HUES6 (cell line): ENCODE results near the gene POLR3H.

Source experiments
- H3K27ac ChIP-seq: 2 replicates; pipeline ENCODE4 v1.7.0; 2013; ENCODE audit warnings: low read depth, mild to moderate bottlenecking, low read length, inconsistent platforms
- H3K27me3 ChIP-seq: 2 replicates; pipeline ENCODE4 v1.6.1; 2013; ENCODE audit warnings: low read length; ENCODE audit not compliant: control insufficient read depth, insufficient read depth
- H3K36me3 ChIP-seq: 2 replicates; pipeline ENCODE4 v1.6.1; 2013; ENCODE audit warnings: low read length; ENCODE audit not compliant: control insufficient read depth, insufficient read depth
- H3K4me1 ChIP-seq: 2 replicates; pipeline ENCODE4 v1.6.1; 2013; ENCODE audit warnings: low read length; ENCODE audit not compliant: control insufficient read depth, insufficient read depth
- H3K4me3 ChIP-seq: 2 replicates; pipeline ENCODE4 v1.5.1; 2013; ENCODE audit warnings: low read depth, low read length
- H3K9ac ChIP-seq: one replicate; pipeline ENCODE4 v1.6.1; 2013; ENCODE audit warnings: mild to moderate bottlenecking, low read length
- H3K9me3 ChIP-seq: 2 replicates; pipeline ENCODE4 v1.6.1; 2013; ENCODE audit warnings: low read depth, low read length; ENCODE audit not compliant: control insufficient read depth, insufficient read depth

The POLR3H gene

DNA sequence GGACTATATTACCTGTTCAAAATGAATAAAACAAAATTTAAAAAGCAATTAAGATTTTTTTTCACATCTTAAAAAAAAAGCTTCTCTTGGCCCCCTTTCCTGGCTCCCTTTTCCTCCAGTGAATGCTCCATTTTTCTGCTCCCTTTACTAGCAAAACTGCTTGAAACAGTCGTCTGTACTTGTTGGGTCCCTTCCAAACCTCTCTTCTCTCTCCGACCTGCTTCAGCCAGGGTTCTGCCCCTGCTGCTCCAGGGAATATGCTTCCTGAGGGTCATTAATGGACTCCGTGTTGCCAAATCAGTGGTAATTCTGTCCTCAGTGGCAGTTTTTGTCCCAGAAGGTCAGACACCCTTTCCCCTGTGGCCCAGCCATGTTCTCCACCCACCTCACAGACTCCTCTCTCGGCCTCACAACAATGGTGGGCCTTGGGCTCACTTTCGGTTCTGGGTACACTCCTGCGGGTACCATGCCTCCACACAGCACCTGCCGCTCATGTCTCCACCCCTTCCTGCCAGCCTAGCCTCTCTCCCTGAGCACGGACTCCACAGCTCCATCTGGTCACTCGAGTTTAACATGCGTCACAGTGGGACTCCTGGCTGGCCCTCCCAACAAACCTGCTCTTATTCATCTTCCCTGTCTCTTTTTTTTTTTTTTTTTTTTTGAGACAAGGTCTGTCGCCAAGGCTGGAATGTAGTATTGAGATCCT, 7.8 kb upstream of the POLR3H start:
- Histone ChIP-seq H3K36me3 (no peaks in the 10 kb centered on the region), H3K9ac (no peak overlapping the region), H3K27ac (no peak overlapping the region), H3K4me3 (no peak overlapping the region), H3K27me3 (no peaks in the 10 kb centered on the region), H3K4me1 (peaks cover 2% of the 10 kb centered on the region; the same call in 1 of the 2 replicates), H3K9me3 (no peaks in the 10 kb centered on the region)

DNA sequence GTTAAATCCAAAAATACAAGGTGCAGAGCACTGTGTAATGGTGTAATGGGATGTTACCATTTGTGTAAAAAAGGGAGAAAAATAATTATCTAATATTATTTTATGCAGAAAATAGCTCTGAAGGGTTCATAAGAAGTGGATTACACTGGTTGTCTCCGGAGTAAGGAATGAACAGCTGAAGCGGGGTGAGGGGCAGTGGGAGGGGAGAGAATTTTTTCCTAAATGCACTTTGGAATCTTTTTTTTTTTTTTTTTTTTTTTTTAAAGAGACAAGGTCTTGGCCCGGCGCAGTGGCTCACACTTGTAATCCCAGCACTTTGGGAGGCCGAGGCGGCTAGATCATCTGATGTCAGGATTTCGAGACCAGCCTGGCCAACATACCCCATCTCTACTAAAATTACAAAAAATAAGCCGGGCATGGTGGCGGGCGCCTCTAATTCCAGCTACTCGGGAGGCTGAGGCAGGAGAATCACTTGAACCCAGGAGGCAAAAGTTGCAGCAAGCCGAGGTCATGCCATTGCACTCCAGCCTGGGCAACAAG, 6.8 kb upstream of the POLR3H start:
- no peaks in the 10 kb centered on the region for H3K36me3 ChIP-seq
- no peak overlapping the region for H3K4me3 ChIP-seq
- H3K9ac ChIP-seq, result no peak overlapping the region
- no peak overlapping the region for H3K27ac ChIP-seq
- no peaks in the 10 kb centered on the region for H3K9me3 ChIP-seq
- no peaks in the 10 kb centered on the region for H3K27me3 ChIP-seq
- H3K4me1 ChIP-seq, result no peaks in the 10 kb centered on the region

DNA sequence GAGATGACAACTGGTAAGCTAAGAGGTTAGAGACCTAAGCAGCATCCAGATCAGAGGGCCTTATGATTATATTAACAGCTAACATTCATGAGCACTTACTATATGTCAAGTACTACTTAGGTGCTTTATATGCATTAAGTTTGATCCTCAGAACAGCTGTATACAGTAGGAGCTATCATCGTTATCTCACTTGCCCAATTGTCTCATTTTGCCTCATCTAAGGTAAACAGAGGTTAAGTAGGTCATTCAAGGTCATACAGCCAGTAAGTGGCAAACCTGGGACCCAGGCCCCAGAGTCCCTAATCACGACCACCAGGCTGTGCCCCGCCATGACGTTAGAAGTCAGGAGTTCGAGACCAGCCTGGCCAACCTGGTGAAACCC, 4.6 kb upstream of the POLR3H start:
- peaks cover 8% of the 10 kb centered on the region for H3K4me1 ChIP-seq
- no peaks in the 10 kb centered on the region for H3K27me3 ChIP-seq
- no peaks in the 10 kb centered on the region for H3K9me3 ChIP-seq
- no peaks in the 10 kb centered on the region for H3K36me3 ChIP-seq
- no peak overlapping the region for H3K9ac ChIP-seq
- H3K4me3 ChIP-seq, result no peak overlapping the region
- H3K27ac ChIP-seq, result no peak overlapping the region

DNA sequence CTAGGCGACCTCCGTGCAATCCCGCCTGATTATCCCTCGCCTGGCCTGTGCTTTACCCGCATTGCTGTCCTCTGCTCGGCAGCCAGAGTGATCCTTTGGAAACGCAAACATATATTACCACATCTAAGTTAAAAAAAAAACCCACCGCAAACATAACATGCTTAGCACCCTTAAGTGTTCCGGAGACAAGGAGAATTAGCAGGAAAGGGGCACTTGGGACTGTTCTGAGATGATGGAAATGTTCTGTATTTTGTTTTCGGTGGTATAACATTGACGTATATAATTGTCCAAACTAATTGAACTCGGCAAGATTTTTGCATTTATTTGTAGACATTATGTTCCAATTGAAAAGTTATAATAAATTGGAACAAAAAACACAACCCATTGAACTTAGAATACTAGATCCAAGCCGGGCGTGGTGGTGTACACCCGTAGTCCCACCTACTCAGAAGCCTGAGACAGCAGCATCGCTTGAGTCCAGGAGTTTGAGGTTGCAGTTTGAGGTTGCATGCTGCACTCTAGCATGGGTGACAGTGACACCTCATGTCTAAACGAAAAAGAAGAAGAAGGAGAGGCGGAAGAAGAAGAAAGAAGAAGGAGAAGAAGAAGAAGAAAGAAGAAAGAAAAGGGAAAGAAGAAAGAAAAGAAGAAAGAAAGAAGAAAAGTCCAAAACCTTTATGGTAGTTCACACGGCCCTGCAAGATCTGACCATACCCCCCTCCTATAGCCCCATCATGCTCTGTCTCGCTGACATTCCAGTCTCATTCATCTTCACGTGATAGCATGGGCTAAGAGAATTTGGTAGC, 604 bp upstream of the POLR3H start:
- no peaks in the 10 kb centered on the region for H3K9me3 ChIP-seq
- H3K4me1 ChIP-seq, result peaks cover 8% of the 10 kb centered on the region
- no peak overlapping the region for H3K9ac ChIP-seq
- peaks cover 9% of the 10 kb centered on the region for H3K36me3 ChIP-seq
- H3K4me3 ChIP-seq, result peak overlapping the region; percentile 90
- no peaks in the 10 kb centered on the region for H3K27me3 ChIP-seq
- H3K27ac ChIP-seq, result no peak overlapping the region

DNA sequence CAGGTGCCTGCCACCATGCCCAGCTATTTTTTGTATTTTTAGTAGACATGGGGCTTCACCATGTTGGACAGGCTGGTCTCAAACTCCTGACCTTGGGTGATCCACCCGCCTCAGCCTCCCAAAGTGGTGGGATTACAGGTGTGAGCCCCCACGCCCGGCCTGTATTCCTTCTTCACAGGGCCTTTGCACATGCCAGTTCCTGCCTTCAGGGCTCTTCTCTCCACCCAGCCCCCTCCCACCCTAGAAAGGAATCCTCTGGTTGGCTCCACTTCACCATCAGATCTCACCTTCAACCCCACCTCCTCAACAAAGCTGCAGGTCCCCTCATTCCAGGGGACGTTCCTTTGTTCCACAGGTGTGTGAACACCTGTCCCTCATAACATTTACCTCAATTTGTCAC, 2.0 kb downstream of the POLR3H start:
- Histone ChIP-seq H3K4me1 (peaks cover 8% of the 10 kb centered on the region), H3K4me3 (no peak overlapping the region), H3K36me3 (peaks cover 24% of the 10 kb centered on the region), H3K27me3 (no peaks in the 10 kb centered on the region), H3K9ac (no peak overlapping the region), H3K27ac (no peak overlapping the region), H3K9me3 (no peaks in the 10 kb centered on the region)

DNA sequence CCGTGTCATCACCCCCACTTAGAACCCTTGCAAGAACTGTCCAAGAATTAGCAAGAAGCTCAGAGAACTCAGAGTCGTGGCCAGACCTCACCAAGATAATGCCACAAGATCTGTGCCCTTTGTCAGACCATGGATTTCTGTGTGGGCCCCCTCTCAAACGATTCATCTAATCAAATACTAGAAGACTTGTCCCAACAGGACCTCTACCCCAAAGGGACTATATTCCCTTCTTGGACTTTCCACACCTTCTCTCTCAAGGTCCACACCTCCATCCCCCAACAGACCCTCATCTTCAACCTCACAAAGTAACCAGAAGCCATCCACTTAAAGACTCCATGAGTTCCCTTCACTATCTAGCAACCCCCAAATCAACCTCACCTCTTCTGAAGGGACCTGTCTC, 2.8 kb downstream of the POLR3H start:
- Histone ChIP-seq H3K36me3 (peaks cover 28% of the 10 kb centered on the region), H3K4me3 (no peak overlapping the region), H3K9ac (no peak overlapping the region)

DNA sequence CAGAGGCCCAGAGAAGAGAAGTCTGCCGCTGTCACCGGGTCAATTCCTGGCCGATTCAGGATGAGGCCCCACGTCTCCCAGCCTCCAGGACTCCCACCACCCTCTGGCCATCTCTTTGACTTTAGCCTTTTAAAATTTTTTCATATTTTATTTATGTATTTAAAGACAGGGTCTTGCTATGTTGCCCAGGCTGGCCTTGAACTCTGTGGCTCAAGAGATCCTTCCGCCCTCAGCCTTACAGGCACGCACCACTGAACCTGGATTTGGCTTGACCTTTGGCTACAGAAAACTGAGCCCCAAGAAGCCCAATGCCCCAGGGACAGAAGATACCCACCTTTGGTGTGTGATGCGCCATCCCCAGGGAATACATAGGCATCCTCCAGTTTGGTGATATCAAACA, 3.9 kb downstream of the POLR3H start:
- H3K36me3 ChIP-seq, result peaks cover 28% of the 10 kb centered on the region
- H3K9ac ChIP-seq, result no peak overlapping the region
- no peak overlapping the region for H3K27ac ChIP-seq
- no peaks in the 10 kb centered on the region for H3K27me3 ChIP-seq
- no peaks in the 10 kb centered on the region for H3K9me3 ChIP-seq
- peaks cover 12% of the 10 kb centered on the region for H3K4me1 ChIP-seq
- no peak overlapping the region for H3K4me3 ChIP-seq

More for the DNA sequence above, 2.8 kb downstream of the POLR3H start:
- H3K27me3 ChIP-seq, result no peaks in the 10 kb centered on the region
- peaks cover 12% of the 10 kb centered on the region for H3K4me1 ChIP-seq
- no peak overlapping the region for H3K27ac ChIP-seq
- H3K9me3 ChIP-seq, result no peaks in the 10 kb centered on the region

DNA sequence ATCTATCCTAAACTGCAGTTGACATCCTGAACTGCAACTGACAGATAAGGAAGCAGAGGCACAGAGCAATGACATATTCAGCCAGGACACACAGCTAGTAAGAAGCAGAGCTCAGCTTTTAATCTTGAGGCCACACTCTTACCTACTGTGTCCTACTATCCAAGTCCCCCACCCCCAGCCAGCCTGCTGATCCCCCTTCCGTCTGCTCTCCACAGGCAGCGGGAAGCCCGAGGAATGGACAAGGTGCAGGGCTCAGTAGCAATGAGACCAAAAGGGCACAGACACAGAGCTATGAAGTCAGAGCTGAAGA, 4.3 kb downstream of the POLR3H start:
- H3K27me3 ChIP-seq, result no peaks in the 10 kb centered on the region
- H3K4me3 ChIP-seq, result no peak overlapping the region
- peaks cover 8% of the 10 kb centered on the region for H3K4me1 ChIP-seq
- H3K27ac ChIP-seq, result no peak overlapping the region
- peaks cover 29% of the 10 kb centered on the region for H3K36me3 ChIP-seq
- H3K9me3 ChIP-seq, result no peaks in the 10 kb centered on the region
- no peak overlapping the region for H3K9ac ChIP-seq

DNA sequence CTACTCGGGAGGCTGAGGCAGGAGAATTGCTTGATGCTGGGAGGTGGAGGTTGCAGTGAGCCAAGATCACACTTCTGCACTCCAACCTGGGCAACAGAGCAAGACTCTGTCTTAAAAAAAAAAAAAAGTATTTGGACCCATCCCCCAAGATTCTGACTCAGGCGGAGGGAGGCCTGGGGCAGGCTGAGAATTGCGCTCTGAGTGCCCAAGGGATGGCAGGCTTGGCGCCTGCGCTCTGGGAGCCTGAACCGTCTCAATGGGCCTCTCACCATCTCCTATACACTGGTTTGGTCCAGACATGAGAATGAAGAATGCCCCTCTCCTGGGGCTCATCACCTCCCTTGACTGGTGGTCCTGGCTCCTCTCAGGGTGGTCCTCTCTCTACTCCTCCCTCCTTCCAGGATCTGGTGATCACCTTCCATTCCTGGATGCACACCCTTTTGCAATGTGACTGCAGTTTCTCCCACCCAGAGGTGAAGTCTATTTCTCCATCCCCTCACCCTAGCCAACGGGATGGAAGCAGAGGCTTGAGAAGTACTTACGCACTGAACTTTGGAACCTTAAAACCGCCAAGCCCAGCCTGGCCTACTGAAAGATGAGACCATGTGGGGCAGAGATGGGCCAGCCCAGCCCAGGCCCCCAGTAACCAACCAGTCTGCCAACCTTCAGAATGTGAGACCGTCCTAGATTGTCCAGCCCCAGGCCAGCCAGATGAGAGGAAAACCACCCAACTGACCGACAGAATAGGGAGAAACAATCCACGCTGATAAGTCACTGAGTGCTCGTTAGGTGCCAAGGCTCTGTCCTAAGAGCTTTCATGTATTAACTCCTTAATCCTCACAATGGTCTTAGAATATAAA, 4.9 kb downstream of the POLR3H start:
- no peak overlapping the region for H3K27ac ChIP-seq

DNA sequence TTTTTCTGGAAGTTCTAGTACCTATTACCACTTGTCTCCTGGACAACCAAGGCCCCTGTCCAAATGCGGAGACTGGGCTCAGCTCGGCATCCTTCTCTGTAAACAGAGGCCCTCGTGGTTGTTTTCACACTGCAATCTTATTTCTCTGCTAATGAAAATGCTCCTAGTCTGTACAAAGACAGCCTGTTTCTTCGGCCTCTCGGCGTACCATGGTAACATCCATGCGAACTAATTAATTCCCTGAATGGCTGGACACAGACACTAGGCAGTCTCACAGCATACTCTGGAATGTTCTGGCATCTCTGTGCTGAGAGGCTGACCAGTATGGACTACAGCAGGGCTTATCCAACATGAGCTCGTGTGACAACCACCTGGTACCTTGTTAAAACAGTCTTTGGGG, 5.7 kb downstream of the POLR3H start:
- H3K27ac ChIP-seq, result no peak overlapping the region

More for the DNA sequence above, 4.9 kb downstream of the POLR3H start:
- no peaks in the 10 kb centered on the region for H3K9me3 ChIP-seq
- H3K4me1 ChIP-seq, result peaks cover 4% of the 10 kb centered on the region
- H3K9ac ChIP-seq, result no peak overlapping the region
- no peak overlapping the region for H3K4me3 ChIP-seq
- H3K27me3 ChIP-seq, result no peaks in the 10 kb centered on the region
- H3K36me3 ChIP-seq, result peaks cover 34% of the 10 kb centered on the region

More for the DNA sequence above, 5.7 kb downstream of the POLR3H start:
- Histone ChIP-seq H3K9ac (no peak overlapping the region), H3K9me3 (no peaks in the 10 kb centered on the region), H3K27me3 (no peaks in the 10 kb centered on the region), H3K36me3 (peaks cover 36% of the 10 kb centered on the region), H3K4me1 (peaks cover 4% of the 10 kb centered on the region), H3K4me3 (no peak overlapping the region)
